Measurements from ENCODE around the gene KHSRP.
A peak's percentile ranks its signal among the peaks of the same experiment; 100 is the strongest.
"Not testable (repeated sequence)": the region's sequence is repeated elsewhere in the genome, so short reads cannot be mapped to it uniquely, and the experiment has no call there.

Gene KHSRP

GRCh38 chr19:6417713-6418561 lies 6.7 kb downstream of the KHSRP start:
- no peak for DNase-seq

- no peak for DNase-seq
These were observed 7.8 kb downstream of the KHSRP start for GRCh38 chr19:6416658-6417405.

- no peak for DNase-seq
These were observed 8.9 kb downstream of the KHSRP start for GRCh38 chr19:6415591-6416190.

GRCh38 chr19:6414793-6415590 lies 9.6 kb downstream of the KHSRP start:
- no peak for DNase-seq

- DNase-seq, result no peak
These were observed 10.6 kb downstream of the KHSRP start for GRCh38 chr19:6413721-6414643.

- DNase-seq, result no peak
These were observed 11.3 kb downstream of the KHSRP start for GRCh38 chr19:6413291-6413690.

- peak; percentile 44 to 61 for DNase-seq
These were observed 12.0 kb downstream of the KHSRP start for GRCh38 chr19:6412447-6413091.

GRCh38 chr19:6412061-6412446 lies 12.6 kb downstream of the KHSRP start:
- DNase-seq, result no peak

GRCh38 chr19:6409346-6409745 lies 15.3 kb downstream of the KHSRP start:
- no peak for DNase-seq

GRCh38 chr19:6406401-6406800 lies 18.2 kb downstream of the KHSRP start:
- no peak for DNase-seq

- DNase-seq, result no peak
These were observed 21.6 kb downstream of the KHSRP start for GRCh38 chr19:6402837-6403608.

GRCh38 chr19:6402058-6402457 lies 22.6 kb downstream of the KHSRP start:
- DNase-seq, result no peak

GRCh38 chr19:6400062-6400944 lies 24.3 kb downstream of the KHSRP start:
- not testable (repeated sequence) for DNase-seq

- DNase-seq, result no peak
These were observed 28.3 kb downstream of the KHSRP start for GRCh38 chr19:6396305-6396704.

- DNase-seq, result no peak
These were observed 29.8 kb downstream of the KHSRP start for GRCh38 chr19:6394831-6395230.

GRCh38 chr19:6393983-6394412 lies 30.6 kb downstream of the KHSRP start:
- peak; percentile 76 to 78 for DNase-seq

GRCh38 chr19:6393074-6393982 lies 31.3 kb downstream of the KHSRP start, which contains the start of gene GTF2F1:
Gene GTF2F1 (minus strand): TSS chr19:6393164. CDS start chr19:6392995, 169 bp downstream.
- peak; percentile 95 to 96 for DNase-seq

Measured in CD4-positive, alpha-beta T cell treated with Interferon alpha-2 for 1 hour (primary cell).